ENCODE data around the gene TAOK2.
A peak's percentile ranks its signal among the peaks of the same experiment; 100 is the strongest.
"Not testable (repeated sequence)": the region's sequence is repeated elsewhere in the genome, so short reads cannot be mapped to it uniquely, and the experiment has no call there.

Gene TAOK2

DNA sequence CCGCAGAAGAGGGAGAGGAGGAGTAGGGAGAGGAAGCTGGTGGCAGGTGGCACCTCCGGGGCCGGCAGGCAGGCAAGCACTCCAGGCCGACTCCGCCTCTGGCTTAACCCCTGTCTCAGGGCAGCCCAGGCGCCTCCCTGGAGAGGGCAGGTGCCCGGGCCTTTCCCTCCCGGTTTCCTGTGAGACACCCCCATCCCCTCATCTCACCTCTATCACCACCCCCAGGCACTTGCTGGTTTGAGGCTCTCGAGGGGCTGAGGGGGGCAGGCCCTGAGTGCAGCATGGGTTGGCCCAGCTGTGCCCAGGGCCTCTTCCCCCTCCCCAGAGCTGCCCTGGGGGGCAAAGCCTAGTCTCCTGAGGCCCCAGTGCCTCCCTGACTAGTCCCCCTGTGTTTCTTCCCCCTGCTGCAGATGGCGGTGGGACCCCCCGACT is 31.2 kb downstream of the TAOK2 start:
- no peak for DNase-seq

DNA sequence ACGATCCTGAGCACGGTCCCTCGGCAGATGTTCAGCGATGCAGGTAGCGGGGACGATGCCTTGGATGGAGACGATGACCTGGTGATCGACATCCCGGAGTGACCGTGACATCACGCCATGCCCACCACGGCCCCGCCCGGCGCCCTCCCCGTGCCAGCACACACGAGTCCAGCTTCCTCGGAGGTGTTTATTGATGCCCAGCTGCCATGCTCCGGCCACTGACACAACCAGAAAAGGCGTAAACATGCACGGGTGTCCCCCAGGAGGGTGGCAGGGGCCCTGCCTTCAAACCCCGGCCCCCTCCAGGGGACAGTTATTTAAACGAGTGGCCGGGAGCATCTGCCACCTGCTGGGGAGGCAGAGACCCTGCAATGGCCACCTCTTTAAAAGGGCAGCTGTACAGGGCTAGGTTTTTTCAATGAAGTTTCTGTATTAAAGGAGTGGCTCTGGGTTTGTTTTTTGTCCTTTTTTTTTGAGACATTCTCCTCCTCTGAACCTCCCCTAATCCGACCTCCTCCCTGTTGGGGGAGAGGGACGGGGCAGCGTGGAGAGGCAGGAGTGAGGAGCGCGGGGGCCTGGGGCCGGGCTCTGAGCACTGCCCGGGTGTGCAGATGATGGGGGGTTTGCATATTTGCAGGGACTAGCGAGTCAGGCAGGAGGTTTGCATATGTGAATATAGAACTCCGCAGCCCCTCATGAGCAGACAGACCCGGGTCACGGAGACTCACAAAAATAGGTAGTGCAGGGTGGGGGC is 31.9 kb downstream of the TAOK2 start:
- DNase-seq: peak; percentile 41

DNA sequence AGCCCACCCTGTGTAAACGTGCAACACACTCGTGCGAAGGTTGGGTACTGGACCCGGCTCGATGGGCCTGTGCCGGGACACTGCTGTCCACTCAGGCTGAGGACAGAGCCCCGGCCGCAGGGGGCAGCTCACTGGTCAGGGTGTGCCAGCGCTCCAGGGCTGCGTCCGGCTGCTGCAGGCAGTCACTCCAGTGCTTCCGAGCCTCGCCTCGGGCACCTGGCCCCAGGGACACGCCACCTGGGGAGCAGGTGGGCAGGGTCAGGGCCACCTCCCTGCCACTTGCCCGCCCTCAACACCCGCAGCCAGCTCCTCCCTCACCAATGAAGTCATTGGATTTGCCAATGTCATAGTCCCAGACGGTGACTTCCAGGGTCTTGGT is 32.4 kb downstream of the TAOK2 start:
- DNase-seq: no peak

DNA sequence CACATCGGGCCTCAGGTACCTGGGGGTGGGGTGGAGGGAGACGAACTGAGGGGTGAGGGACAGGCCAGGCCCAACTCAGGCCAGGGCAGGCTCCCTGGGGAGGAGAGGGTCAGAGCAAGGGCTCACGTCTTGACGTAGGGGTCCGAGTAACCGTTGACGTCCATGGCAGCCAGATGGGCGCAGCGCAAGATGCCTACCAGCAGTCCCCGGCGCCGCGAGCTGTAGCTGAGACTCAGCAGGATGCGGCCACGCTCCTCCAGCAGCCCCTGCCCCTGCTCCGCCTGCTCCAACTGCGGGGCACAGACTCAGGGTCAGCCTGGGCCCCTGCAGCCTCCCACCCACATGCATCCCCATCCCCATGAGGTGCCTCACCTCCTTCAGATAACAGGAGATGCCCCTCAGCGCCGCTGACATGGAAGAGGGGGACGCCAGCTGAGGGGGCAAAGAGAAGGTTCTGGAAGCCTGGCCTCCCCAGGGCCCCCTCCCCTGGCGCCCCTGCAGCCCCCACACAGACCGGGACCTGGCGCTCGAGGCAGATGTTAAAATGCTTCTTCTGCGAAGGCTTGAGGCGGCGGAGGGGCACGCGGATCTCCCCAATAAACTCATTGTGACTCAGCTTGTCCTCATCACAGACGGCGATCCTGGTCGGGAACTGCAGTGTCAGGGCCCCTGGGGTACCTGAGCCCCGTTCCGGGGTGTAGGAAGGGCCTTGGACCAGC is 33.1 kb downstream of the TAOK2 start:
- DNase-seq: no peak

DNA sequence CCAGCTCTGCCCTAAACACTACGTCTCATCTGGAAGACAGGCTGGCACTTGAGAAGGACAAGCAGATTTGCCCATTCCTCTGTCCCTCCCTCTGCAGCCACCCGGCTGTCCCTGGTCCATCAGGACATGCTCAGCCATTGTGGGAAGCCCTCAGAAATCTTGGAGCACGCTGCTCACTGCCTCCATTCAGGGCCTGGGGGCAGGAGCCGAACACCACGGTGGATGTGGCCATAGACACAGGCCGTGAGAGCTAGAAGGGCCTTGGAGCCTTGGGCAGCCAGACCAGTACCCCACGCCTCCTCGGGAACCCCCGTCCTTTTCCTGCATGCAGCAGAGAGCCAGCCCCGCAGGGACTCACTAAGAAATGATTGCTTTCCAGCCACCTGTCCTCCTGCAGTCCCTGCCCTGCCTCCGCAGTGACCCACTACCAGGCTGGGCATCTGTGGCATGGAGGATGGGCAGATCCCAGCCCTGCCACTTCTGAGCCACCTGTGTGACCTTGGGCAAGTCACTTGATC is 33.8 kb downstream of the TAOK2 start:
- no peak for DNase-seq

DNA sequence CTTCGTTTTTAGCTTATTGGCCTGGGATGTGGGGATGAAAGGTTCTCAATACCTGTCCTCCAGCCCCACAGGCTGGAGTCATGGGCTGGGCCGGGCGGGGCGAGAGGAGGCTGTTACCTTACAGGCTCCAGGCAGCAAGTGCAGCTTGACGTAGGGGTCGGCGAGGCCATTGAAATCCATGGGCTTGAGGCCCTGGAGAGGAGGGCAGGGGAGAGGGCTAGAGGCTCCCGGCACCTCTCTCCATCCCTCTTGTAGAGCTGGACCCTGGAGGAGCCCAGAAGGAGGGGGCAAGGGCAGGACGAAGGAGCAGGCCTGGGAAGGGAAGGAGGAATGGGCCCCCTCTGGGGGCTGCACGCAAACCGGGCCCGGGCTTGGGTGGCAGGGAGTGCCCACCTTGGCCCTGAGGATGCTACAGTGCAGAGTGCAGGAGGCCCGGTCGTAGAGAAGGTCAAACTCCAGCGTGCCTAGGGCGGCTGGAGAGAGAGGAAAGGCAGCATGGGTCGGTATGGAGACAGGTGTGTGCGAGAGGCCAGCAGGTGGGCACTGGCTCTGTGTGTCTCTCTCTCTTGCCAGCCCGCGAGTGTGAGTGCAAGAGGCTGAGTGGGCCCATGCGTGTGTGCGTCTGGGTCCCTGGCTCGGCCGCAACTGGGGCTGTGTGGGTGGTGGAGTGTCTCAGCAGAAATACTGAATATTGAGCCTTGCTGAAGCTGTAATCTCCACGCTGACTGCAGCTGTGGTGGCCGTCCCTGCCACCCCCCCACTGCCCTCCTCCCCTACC is 35.6 kb downstream of the TAOK2 start:
- DNase-seq: no peak

DNA sequence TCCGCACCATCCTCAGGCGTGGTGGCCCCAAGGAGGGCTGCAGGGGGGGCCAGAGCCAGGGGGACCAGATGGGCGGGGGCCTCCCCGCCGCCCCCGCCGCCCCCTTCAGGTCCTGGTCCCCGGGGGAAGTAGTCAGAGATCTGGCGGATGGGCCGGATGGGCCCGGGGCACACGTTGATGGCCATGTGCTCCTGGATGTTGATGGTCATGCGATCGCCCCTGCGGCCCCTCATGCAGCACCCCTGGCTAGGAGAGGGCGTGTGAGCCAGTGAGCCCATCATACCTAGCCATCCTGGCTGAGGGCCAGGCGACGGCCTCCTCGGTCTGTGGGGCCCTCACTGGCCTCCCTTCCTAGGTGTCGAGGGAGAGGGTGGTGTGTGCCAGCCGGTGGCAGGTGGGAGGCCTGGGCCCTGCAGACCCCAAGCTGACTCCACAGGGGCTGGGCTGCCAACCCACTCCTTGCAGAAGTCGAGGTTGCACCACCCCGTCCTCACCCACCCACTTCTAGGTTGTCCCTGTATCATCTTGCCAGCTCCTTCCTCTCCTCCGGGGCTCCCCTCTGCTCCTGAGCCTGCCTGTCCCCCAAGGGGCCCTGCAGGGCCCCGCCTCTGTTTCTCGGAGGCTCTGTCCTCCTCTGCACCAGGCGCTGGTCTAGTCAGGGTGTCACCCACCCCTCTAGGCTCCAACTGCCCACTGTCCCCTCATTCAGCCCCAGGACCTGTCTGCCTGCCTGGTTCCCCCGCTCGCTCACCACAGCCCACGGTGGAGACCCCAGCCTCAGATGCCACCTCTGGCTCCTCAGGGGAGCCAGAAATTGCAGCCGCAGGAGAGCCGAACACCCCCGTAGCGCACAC is 36.5 kb downstream of the TAOK2 start:
- no peak for DNase-seq

DNA sequence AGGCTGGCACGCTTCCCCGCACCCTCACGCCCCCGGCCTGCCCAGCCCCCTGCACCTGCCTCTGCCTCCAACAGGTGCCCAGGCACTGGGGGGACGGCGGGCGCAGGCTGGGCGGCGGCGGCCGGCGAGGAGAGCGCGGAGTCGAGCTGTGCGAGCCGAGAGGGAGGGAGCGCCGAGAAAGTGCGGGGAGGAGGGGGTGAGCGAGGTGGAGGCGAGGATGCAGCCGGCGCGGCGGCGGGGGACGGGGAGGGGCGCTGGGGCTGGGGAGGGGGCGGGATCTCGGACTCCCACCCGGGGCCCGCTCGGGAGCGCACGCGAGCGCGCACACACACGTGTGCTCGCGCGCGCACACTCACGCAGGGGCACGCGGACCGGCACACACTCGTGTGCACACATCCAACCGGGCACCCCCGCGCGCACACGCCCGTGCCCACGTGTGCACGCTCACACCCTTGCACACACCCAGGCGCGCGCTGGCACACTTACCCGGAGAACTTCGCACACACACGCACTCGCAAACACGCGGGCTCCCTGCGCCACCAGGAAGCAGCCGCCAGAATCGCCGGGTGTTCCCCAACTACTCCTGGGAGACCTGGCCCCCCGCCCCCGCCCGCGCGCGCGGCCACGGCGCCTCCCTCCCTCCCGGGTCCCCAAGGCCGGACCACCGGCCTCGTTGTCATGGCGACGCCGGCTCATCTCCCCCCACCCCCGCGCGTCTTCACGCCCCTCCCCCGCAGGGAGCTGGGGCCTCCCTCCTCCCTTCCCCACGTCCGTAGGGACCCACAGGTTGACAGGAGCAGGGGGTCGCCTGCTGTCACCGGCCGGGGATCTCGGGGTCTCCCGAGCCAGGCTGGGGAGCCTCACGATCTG is 37.4 kb downstream of the TAOK2 start, which contains the start of gene DOC2A:
DOC2A (minus strand) TSS at position 184 of the 870 bp plus-strand sequence. CDS start 805 bp downstream, outside the sequence.
- DNase-seq: no peak

DNA sequence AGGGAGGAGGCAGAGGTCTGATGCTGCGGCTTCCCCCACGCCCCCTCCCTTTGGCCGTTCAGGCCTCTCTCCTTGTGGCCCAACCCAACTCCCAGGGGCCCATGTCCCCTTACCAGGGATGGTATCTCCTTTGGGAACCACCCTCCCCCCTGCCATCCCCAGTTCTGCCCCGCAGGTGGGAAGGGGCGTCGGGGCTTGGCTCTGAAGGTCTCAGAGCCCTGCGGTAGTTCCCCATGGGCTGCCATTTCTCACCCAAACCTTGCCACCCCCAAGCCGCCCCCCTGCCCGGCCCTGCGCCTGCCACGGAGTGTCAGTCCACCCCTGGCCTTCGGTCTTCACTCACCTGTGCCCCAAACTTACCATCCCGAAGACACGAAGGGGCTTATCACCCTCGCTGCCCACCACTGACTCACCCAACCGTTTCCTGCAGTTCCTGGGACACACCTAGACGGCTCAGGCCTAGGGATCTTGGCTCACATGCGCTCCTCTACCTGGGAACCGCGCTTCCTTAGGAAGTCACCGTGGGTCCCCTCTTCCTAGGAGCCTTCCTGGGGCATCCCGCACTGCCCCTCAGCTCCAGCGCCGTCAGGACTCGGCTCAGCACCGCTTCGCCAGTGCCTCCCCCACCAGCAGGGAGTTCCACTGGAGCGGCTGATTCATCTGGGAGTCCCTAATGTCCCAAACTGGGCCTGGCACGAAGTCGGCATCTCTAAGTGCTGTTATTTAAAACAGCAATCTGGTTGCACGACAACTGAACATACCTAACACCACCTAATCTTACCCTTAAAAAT is 38.2 kb downstream of the TAOK2 start:
- no peak for DNase-seq

DNA sequence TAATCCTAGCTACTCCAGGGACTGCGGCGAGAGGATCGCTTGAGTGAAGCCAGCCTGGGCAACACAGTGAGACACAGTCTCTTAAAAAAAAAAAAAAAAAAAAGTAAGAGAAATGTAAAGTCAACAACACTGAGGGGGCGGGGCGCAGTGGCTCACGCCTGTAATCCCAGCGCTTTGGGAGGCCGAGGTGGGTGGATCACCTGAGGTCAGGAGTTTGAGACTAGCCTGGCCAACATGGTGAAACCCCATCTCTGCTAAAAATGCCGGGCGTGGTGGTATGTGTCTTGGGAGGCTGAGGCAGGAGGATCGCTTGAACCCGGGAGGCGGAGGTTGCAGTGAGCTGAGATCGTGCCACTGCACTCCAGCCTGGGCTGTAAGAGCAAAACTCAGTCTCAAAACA is 38.9 kb downstream of the TAOK2 start:
- not testable (repeated sequence) for DNase-seq

DNA sequence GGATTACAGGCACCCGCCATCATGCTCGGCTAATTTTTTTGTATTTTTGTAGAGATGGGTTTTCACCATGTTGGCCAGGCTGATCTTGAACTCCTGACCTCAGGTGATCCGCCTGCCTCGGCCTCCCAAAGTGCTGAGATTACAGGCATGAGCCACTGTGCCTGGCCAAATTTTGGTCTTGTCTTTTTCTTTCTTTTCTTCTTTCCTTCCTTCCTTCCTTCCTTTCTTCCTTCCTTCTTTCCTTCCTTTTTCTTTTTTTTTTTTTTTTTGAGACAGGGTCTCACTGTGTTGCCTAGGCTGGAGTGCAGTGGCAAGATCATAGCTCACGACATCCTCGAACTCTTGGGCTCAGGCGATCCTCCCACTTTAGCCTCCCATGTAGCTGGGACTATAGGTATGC is 41.8 kb downstream of the TAOK2 start:
- not testable (repeated sequence) for DNase-seq

DNA sequence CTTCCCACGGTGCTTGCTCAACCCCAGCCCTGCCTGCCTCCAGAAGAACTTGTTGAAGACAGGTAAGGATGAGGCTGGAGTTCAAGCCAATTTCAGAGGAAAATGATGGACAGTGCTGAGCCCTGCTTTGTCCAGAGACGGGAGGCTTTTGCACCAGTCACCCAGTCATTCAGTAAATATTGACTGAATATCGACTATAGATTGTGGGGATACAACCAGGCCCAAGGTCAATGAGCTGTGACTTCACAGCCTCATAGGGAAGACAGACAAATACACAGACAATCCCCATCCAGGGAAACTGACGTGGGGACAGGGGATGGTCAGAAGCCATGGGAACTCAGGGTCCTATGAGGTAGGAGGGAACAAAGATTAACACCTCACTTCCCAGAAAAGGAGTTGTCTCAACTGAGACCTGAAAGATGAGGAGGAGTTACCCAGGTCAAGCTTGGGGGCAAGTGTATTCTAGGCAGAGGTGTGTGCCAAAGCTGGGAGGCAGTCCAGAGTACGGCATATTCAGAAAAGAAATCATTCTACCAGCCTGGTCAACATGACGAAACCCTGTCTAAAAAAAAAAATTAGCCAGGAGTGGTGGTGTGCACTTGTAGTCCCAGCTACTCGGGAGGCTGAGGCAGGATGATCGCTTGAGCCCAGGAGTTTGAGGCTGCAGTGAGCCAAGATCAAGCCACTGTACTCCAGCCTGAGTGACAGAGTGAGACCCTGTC is 43.0 kb downstream of the TAOK2 start:
- no peak for DNase-seq

DNA sequence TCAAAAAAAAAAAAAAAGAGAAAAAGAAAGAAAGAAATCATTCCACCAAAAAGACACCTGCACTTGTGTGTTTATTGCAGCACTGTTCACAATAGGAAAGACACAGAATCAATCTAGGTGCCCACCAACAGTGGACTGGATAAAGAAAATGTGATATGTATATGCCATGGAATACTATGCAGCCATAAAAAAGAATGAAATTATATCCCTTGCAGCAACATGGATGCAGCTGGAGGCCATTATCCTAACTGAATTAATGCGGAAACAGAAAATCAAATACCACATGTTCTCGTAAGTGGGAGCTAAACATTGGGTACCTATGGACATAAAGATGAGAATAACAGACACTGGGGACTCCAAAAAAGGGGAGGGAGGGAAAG is 43.6 kb downstream of the TAOK2 start:
- DNase-seq: no peak

DNA sequence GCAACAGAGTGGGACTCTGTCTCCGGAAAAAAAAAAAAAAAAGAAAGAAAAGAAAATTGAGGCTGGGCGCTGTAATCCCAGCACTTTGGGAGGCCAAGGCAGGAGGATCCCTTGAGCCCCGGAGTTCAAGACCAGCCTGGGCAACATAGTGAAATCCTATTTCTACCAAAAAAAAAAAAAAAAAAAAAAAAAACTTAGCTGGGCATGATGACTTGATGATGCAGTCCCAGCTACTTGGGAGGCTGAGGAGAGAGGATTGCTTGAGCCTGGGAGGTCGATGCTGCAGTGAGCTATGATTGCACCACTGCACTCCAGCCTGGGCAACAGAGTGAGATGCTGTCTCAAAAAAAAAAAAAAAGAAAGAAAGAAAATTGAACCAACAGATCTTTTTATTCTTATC is 44.3 kb downstream of the TAOK2 start:
- DNase-seq: not testable (repeated sequence)

DNA sequence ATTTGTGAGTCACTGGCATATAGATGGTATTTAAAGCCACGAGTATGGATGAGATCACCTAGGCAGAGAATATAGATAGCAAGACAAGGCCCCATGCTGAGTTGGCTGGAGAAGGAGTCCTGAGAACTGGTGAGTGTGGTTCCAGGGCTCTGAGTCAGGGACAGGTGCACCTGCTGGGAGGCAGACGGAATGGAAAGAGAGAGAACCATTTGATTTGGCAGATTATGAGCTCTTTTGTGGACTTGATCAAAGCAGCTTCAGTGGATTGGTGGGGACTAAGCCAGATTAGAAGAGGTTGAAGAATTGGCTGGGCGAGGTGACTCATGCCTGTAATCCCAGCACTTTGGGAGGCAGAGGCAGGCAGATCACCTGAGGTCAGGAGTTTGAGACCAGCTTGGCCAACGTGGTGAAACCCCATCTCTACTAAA is 45.1 kb downstream of the TAOK2 start:
- DNase-seq: peak; percentile 59

DNA sequence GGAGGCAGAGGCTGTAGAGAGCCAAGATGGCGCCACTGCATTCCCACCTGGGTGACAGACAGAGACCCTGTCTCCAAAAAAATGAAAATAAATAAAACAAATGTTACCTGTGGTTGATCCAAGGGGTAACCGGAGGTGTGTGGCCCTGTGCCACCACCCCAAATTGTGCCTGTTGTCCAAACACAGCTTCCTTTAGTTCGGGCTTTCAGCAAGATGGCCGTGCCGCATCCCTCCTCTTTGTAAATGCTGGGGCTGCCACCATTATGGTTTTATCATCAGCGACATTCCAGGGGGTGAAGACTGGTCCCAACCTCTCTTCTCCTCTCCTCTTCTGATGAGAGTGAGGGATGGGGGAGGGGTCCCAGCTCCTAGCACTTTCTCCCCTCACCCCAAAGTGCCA is 49.2 kb downstream of the TAOK2 start, which contains the start of gene C16orf92:
C16orf92 (plus strand) TSS at position 312 of the 400 bp plus-strand sequence. CDS start 143 bp downstream, outside the sequence.
- no peak for DNase-seq

DNA sequence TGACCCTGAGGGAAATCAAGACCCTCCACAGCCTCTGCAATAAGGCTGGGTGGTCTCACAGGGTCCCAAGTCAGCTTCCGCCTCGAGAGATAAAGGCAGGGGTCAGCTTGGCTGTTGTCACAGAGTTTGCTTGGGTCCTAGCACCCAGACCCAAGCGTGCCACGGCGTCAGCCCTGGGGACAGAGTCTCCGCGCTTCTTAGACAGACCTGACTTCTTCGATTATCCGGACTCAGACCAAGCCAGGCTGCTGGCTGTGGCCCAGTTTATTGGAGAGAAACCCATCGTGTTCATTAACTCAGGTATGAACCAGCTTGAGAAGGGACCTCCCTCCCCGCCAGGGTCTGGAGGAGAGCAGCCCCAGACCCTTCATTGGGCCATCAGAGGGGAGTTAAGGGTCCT is 49.9 kb downstream of the TAOK2 start:
- DNase-seq: no peak

DNA sequence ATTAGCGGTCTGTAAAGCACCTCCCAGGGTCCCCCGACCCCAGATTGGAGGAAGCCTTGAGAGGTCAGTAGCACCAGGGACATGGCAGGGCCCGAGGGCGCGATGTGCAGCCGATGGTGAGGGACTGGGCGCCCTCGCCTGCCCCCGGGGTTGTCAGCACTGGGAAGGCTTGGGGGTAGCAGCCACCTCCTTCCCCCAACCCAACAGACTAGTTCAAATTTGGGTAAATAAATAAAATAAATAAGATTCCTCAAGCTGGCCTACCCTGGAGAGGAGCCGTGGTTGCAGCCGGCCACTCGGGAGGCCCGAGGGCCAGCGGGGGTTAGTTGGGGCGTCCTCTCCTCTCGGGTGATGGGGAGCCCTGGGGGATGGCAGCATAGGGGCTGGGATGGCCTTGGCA is 50.8 kb downstream of the TAOK2 start:
- DNase-seq: no peak

DNA sequence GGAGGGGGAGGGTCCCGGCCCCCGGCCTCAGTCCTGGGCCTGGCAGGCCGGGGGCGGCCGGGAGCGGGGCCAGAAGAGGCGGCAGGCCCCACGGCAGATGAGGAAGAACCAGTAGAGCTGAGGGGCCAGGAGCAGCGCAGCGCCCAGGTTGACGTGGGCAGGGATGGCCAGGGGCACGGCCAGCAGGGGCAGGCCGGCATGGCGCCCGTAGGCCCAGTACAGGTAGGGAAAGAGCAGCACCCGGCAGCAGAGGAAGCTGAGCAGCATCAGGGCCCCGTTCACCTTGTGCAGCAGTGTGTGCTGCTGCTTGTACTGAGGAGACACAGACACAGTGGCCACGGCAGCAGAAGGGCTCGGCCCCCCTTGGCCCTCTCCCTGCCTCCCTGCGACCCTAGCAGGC is 51.5 kb downstream of the TAOK2 start:
- DNase-seq: no peak

All from fibroblast of skin of abdomen (primary cell).